ENCODE data around the gene SPPL3.

DNA sequence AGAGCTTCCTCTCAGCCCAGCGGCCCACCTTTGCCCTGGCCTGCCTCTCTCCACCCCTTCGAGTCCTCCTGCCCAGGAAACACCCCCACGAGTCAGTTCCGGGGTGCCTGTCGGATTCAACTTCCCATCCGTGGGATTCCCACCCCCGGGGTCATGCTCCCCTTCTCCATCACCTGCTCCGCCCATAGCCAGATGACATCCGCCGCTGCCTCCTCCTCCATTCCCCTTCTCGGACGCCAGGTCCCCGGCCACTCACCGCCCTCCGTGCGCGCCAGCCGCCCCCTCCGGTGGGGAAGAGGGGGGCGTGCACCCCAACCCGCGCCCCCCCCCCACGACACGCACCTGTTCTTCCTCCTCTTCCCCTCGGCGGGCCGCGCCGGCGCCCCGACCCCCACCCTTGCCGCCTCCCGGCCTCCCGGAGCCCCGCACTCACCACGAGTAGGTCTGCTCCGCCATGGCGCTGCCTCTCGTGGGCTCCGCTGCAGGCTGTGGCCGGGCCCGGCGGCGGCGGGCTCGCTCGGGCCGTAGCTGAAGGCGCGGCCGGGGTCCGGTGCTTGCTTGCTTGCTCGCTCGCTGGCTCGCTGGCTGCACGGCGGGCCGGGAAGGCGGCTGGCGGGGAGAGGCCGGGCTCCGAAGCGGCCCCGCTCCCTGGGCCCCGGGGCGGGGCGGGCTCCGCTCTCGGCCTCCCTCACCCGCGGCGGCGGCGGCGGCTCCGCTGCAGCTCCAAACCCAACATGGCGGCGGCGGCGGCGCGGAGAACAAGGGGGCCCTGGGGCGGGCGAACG, 554 bp downstream of the SPPL3 start:
- no peak for TF ChIP-seq ZNF263 (CRISPR knock-in tag; IDR thresholded peaks at IDR 0.05; ENCODE audit: low read depth)
- no peak for TF ChIP-seq FOXJ3 (CRISPR knock-in tag; IDR thresholded peaks at IDR 0.05; ENCODE audit: borderline replicate concordance)
- TF ChIP-seq, protein P1, sequence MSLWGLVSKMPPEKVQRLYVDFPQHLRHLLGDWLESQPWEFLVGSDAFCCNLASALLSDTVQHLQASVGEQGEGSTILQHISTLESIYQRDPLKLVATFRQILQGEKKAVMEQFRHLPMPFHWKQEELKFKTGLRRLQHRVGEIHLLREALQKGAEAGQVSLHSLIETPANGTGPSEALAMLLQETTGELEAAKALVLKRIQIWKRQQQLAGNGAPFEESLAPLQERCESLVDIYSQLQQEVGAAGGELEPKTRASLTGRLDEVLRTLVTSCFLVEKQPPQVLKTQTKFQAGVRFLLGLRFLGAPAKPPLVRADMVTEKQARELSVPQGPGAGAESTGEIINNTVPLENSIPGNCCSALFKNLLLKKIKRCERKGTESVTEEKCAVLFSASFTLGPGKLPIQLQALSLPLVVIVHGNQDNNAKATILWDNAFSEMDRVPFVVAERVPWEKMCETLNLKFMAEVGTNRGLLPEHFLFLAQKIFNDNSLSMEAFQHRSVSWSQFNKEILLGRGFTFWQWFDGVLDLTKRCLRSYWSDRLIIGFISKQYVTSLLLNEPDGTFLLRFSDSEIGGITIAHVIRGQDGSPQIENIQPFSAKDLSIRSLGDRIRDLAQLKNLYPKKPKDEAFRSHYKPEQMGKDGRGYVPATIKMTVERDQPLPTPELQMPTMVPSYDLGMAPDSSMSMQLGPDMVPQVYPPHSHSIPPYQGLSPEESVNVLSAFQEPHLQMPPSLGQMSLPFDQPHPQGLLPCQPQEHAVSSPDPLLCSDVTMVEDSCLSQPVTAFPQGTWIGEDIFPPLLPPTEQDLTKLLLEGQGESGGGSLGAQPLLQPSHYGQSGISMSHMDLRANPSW (CRISPR knock-in tag; conservative IDR thresholded peaks at IDR 0.05; ENCODE audit: low read depth), result no peak
- TF ChIP-seq ZNF416 (CRISPR knock-in tag; IDR thresholded peaks at IDR 0.05), result no peak
- TF ChIP-seq, protein P2, sequence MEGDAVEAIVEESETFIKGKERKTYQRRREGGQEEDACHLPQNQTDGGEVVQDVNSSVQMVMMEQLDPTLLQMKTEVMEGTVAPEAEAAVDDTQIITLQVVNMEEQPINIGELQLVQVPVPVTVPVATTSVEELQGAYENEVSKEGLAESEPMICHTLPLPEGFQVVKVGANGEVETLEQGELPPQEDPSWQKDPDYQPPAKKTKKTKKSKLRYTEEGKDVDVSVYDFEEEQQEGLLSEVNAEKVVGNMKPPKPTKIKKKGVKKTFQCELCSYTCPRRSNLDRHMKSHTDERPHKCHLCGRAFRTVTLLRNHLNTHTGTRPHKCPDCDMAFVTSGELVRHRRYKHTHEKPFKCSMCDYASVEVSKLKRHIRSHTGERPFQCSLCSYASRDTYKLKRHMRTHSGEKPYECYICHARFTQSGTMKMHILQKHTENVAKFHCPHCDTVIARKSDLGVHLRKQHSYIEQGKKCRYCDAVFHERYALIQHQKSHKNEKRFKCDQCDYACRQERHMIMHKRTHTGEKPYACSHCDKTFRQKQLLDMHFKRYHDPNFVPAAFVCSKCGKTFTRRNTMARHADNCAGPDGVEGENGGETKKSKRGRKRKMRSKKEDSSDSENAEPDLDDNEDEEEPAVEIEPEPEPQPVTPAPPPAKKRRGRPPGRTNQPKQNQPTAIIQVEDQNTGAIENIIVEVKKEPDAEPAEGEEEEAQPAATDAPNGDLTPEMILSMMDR (IDR thresholded peaks at IDR 0.05), result no peak
- TF ChIP-seq GABPB1 (CRISPR knock-in tag; IDR thresholded peaks at IDR 0.05), result no peak
- no peak for TF ChIP-seq ZNF396 (CRISPR knock-in tag; IDR thresholded peaks at IDR 0.05; ENCODE audit: borderline replicate concordance)
- TF ChIP-seq ZNF121 (CRISPR knock-in tag; IDR thresholded peaks at IDR 0.05), result no peak
- no peak for TF ChIP-seq NR2C2 (CRISPR knock-in tag; IDR thresholded peaks at IDR 0.05)
- 0 out of 2 replicates have a peak, but pooled peaks have one; percentile 26 for TF ChIP-seq NFYB (CRISPR knock-in tag; conservative IDR thresholded peaks at IDR 0.05; ENCODE audit: low read depth)
- TF ChIP-seq NR1H2 (CRISPR knock-in tag; IDR thresholded peaks at IDR 0.05), result no peak
